Measurements from ENCODE around the gene MAPRE2. TPM values are rescaled to one million over a fixed set of nuclear protein-coding genes. Genes with fewer than 3 reads are reported as not detected.

MAPRE2 gene
- total and polyA plus RNA-seq, 2 of the 13 experiments (the other 11 are each of a cell fraction or from before 2014, with no cell fraction given): 34.5 to 67.9 TPM

GRCh38 chr18:35084494-35085449 is 43.6 kb downstream of the MAPRE2 start (continued):
- no peak for TF ChIP-seq ZNF615 (CRISPR knock-in tag; IDR thresholded peaks at IDR 0.05; ENCODE audit: borderline replicate concordance)
- no peak for TF ChIP-seq KLF15 (CRISPR knock-in tag; IDR thresholded peaks at IDR 0.05; ENCODE audit: borderline replicate concordance)
- TF ChIP-seq NR1H2 (CRISPR knock-in tag; IDR thresholded peaks at IDR 0.05; ENCODE audit: borderline replicate concordance, low read depth): no peak
- peak; percentile 83 for TF ChIP-seq POGZ (CRISPR knock-in tag; IDR thresholded peaks at IDR 0.05)
- TF ChIP-seq ZNF101 (CRISPR knock-in tag; IDR thresholded peaks at IDR 0.05; ENCODE audit: borderline replicate concordance, low read depth): no peak
- TF ChIP-seq SOX13 (IDR thresholded peaks at IDR 0.05): no peak
- peak in 1 of 2 experiments; percentile 73; a peak in 2 of 4 replicates for TF ChIP-seq SOX13 (CRISPR knock-in tag; conservative IDR thresholded peaks at IDR 0.05 in 1 of 2, IDR thresholded peaks at IDR 0.05 in 1 of 2)
- TF ChIP-seq ZNF766 (CRISPR knock-in tag; IDR thresholded peaks at IDR 0.05; ENCODE audit: borderline replicate concordance): no peak
- TF ChIP-seq EZH2 (conservative IDR thresholded peaks at IDR 0.05; ENCODE audit: low read depth, low read length): no peak
- TF ChIP-seq, protein P1, sequence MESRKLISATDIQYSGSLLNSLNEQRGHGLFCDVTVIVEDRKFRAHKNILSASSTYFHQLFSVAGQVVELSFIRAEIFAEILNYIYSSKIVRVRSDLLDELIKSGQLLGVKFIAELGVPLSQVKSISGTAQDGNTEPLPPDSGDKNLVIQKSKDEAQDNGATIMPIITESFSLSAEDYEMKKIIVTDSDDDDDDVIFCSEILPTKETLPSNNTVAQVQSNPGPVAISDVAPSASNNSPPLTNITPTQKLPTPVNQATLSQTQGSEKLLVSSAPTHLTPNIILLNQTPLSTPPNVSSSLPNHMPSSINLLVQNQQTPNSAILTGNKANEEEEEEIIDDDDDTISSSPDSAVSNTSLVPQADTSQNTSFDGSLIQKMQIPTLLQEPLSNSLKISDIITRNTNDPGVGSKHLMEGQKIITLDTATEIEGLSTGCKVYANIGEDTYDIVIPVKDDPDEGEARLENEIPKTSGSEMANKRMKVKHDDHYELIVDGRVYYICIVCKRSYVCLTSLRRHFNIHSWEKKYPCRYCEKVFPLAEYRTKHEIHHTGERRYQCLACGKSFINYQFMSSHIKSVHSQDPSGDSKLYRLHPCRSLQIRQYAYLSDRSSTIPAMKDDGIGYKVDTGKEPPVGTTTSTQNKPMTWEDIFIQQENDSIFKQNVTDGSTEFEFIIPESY (CRISPR knock-in tag; IDR thresholded peaks at IDR 0.05): no peak
- TF ChIP-seq ZNF12 (CRISPR knock-in tag; IDR thresholded peaks at IDR 0.05): no peak
- no peak for TF ChIP-seq ZNF205 (CRISPR knock-in tag; IDR thresholded peaks at IDR 0.05)
- TF ChIP-seq ZNF362 (CRISPR knock-in tag; IDR thresholded peaks at IDR 0.05; ENCODE audit: borderline replicate concordance): no peak
- no peak for TF ChIP-seq PLSCR1 (CRISPR knock-in tag; IDR thresholded peaks at IDR 0.05; ENCODE audit: borderline replicate concordance)
- no peak for TF ChIP-seq ZBTB38 (CRISPR knock-in tag; IDR thresholded peaks at IDR 0.05)
- TF ChIP-seq ZNF546 (CRISPR knock-in tag; conservative IDR thresholded peaks at IDR 0.05): no peak
- TF ChIP-seq ZNF275 (CRISPR knock-in tag; IDR thresholded peaks at IDR 0.05; ENCODE audit: borderline replicate concordance): no peak
- no peak for TF ChIP-seq XRCC5 (optimal IDR thresholded peaks at IDR 0.05; ENCODE audit: low read length)
- TF ChIP-seq ATF7-NPFF (CRISPR knock-in tag; IDR thresholded peaks at IDR 0.05; ENCODE audit: low read depth): no peak
- TF ChIP-seq ZNF616 (CRISPR knock-in tag; IDR thresholded peaks at IDR 0.05; ENCODE audit: low read depth): no peak
- TF ChIP-seq FOXM1 (CRISPR knock-in tag; IDR thresholded peaks at IDR 0.05): no peak
- no peak for TF ChIP-seq U2AF1 (optimal IDR thresholded peaks at IDR 0.05; ENCODE audit: low read depth, low read length)
- no peak for TF ChIP-seq PRPF4 (IDR thresholded peaks at IDR 0.05; ENCODE audit: low read depth, low read length, poor library complexity, severe bottlenecking)
- no peak for TF ChIP-seq ZFP82 (CRISPR knock-in tag; IDR thresholded peaks at IDR 0.05; ENCODE audit: borderline replicate concordance)

Data from HepG2 (cell line).